GM19328 (cell line): Measurements from ENCODE around the gene RCOR3.

ENCODE experiments used
- ATAC-seq: cut with Tn5 transposase; IDR thresholded peaks from one replicate; pipeline ENCODE4 v1.9.1; 2021; ENCODE audit warnings: mild to moderate bottlenecking, moderate library complexity; ENCODE audit not compliant: unreplicated experiment

Gene RCOR3

GRCh38 chr1:211323156-211324063, 64.2 kb downstream of the RCOR3 start:
- ATAC-seq = peak; percentile 40

- ATAC-seq = no peak
Measured at GRCh38 chr1:211324992-211325775, 66.0 kb downstream of the RCOR3 start.

GRCh38 chr1:211326140-211326527, 67.0 kb downstream of the RCOR3 start:
- ATAC-seq = no peak

- no peak for ATAC-seq
Measured at GRCh38 chr1:211326528-211327345, 67.6 kb downstream of the RCOR3 start, which contains the start of gene TRAF5. Gene TRAF5 (plus strand): TSS chr1:211326833. CDS start chr1:211353240, 26,407 bp downstream.

GRCh38 chr1:211327346-211327921, 68.3 kb downstream of the RCOR3 start:
- ATAC-seq = peak; percentile 29

GRCh38 chr1:211328084-211328694, 69.0 kb downstream of the RCOR3 start:
- no peak for ATAC-seq

GRCh38 chr1:211328866-211329475, 69.8 kb downstream of the RCOR3 start:
- ATAC-seq = no peak

GRCh38 chr1:211329764-211330201, 70.6 kb downstream of the RCOR3 start:
- ATAC-seq = peak; percentile 53

GRCh38 chr1:211330282-211330936, 71.2 kb downstream of the RCOR3 start:
- no peak for ATAC-seq

GRCh38 chr1:211331011-211331709, 72.0 kb downstream of the RCOR3 start:
- ATAC-seq = no peak

GRCh38 chr1:211332036-211332616, 73.0 kb downstream of the RCOR3 start:
- ATAC-seq = no peak

GRCh38 chr1:211332830-211333229, 73.7 kb downstream of the RCOR3 start:
- no peak for ATAC-seq

- no peak for ATAC-seq
Measured at GRCh38 chr1:211333906-211334305, 74.7 kb downstream of the RCOR3 start.

GRCh38 chr1:211334986-211335385, 75.8 kb downstream of the RCOR3 start:
- ATAC-seq = no peak

GRCh38 chr1:211335522-211336157, 76.5 kb downstream of the RCOR3 start:
- peak; percentile 80 for ATAC-seq

GRCh38 chr1:211336161-211336560, 77.0 kb downstream of the RCOR3 start:
- ATAC-seq = no peak

GRCh38 chr1:211336775-211337174, 77.6 kb downstream of the RCOR3 start:
- no peak for ATAC-seq
